Spleen (tissue), 11 donors: ENCODE measurements around the gene URB1. TPM values are rescaled to one million over a fixed set of nuclear protein-coding genes. Genes with fewer than 3 reads are reported as not detected.
"Not testable (repeated sequence)": the region's sequence is repeated elsewhere in the genome, so short reads cannot be mapped to it uniquely, and the experiment has no call there.

ENCODE experiments used
- DNase-seq: peaks from one replicate; pipeline ENCODE4 v3.0.0-alpha.2; 2020
- H3K27ac ChIP-seq, 8 donors: fragments of 200-600 bp; sonication (generic) in 7 of 8; 1 replicate in 4 of 8; 2 replicates in 4 of 8; pipeline versions ENCODE4 v1.5.0 to v1.8.0; 2016 to 2021; ENCODE audit warnings: inconsistent platforms in 4 of 8, mild to moderate bottlenecking in 4 of 8, moderate library complexity in 1 of 8
- H3K27me3 ChIP-seq, 7 donors: fragments of 200-600 bp; sonication (generic) in 6 of 7; replicated peaks in 1 of 7; 1 replicate in 4 of 7; 2 replicates in 3 of 7; pipeline versions ENCODE4 v1.5.0 to v1.8.0; 2016 to 2021; ENCODE audit warnings: inconsistent platforms in 3 of 7, mild to moderate bottlenecking in 1 of 7
- H3K36me3 ChIP-seq, 6 donors: fragments of 200-600 bp; sonication (generic) in 5 of 6; 1 replicate in 4 of 6; 2 replicates in 2 of 6; pipeline versions ENCODE4 v1.5.0 to v1.8.0; 2016 to 2021; ENCODE audit warnings: inconsistent platforms in 2 of 6
- H3K4me1 ChIP-seq, 6 donors: fragments of 200-600 bp; sonication (generic) in 5 of 6; 1 replicate in 3 of 6; 2 replicates in 3 of 6; pipeline versions ENCODE4 v1.5.0 to v1.8.0; 2016 to 2021; ENCODE audit warnings: inconsistent platforms in 3 of 6
- H3K4me3 ChIP-seq, 8 donors: fragments of 200-600 bp; sonication (generic) in 7 of 8; 1 replicate in 4 of 8; 2 replicates in 4 of 8; pipeline versions ENCODE4 v1.5.0 to v1.8.0; 2016 to 2021; ENCODE audit warnings: inconsistent platforms in 4 of 8, mild to moderate bottlenecking in 4 of 8, moderate library complexity in 2 of 8
- H3K9me3 ChIP-seq, 8 donors: fragments of 200-600 bp; sonication (generic) in 7 of 8; 1 replicate in 4 of 8; 2 replicates in 4 of 8; pipeline versions ENCODE4 v1.5.0 to v1.8.0; 2016 to 2021; ENCODE audit warnings: inconsistent platforms in 4 of 8
- POLR2A ChIP-seq, 3 donors: fragments of 450-650 bp; IDR thresholded peaks; one replicate each; pipeline ENCODE4 v1.5.1; 2017; ENCODE audit warnings: antibody characterized with exemption in 3 of 3, mild to moderate bottlenecking in 1 of 3
- POLR2AphosphoS5 ChIP-seq, 3 donors: sonication (generic); formaldehyde crosslinking; IDR thresholded peaks; one replicate each; pipeline ENCODE4 v1.5.1; 2017; ENCODE audit warnings: antibody characterized with exemption in 3 of 3
- WGBS, 5 donors: extraction: QIAGEN DNeasy Blood & Tissue Kit in 3 of 5; methylation state at CpG; one replicate each; pipeline versions ENCODE4 v1.1.5 to v1.1.7; 2013 to 2018; 5-methylcytosine and 5-hydroxymethylcytosine counted together
- intact Hi-C: fragments of 100-400 bp; cut with DNase I; formaldehyde crosslinking; loops from one replicate; pipeline ENCODE4 v1.15.0; 2023; ENCODE audit warnings: low total_unique reads
- polyA plus RNA-seq, 3 donors: library from polyadenylated mRNA; stranded (reverse); fragments of 200-250 nt; gene quantifications; one replicate each; pipeline ENCODE4 v1.2.1, GENCODE V29; 2013
- total RNA-seq, 7 donors: library from RNA; depleted of rRNA in 3 of 7; stranded (reverse); fragments of >200 nt in 3 of 7; fragmentation: NEBNext Ultra II Directional in 4 of 7; extraction: Animal tissue kit (Norgen Biotek cat#: 25700) in 4 of 7; gene quantifications; one replicate each; pipeline versions ENCODE4 v1.1.0 to v1.2.1, GENCODE V29; 2016 to 2021
- TF ChIP-seq, protein P1 (sequence below), 11 experiments: fragments of 200-600 bp in 7 of 11; fragments of 450-650 bp in 4 of 11; sonication (generic) in 4 of 11; IDR thresholded peaks in 8 of 11; conservative IDR thresholded peaks in 3 of 11; 1 replicate in 7 of 11; 2 replicates in 4 of 11; pipeline versions ENCODE4 v1.4.0 to v1.8.0; 2016 to 2021; ENCODE audit warnings: antibody characterized with exemption in 11 of 11, inconsistent platforms in 4 of 11, mild to moderate bottlenecking in 1 of 11
- donor health status: healthy with polysubstance abuse.
- donor health status: DM: no; HTN: no; CAD: no; lungs with moderate emphysema.
- donor health status: DM: no; HTN: no; CAD: no.
- donor health status: Bipolar disorder and iron deficiency.
- donor health status: healthy.
- donor health status: DM: no; HTN: no; CAD: no.
- donor health status: DM: yes; HTN: yes; CAD: no.

The URB1 gene
- total and polyA plus RNA-seq, 10 donors, result 2.0 to 20.8 (median 12.0) TPM

DNA sequence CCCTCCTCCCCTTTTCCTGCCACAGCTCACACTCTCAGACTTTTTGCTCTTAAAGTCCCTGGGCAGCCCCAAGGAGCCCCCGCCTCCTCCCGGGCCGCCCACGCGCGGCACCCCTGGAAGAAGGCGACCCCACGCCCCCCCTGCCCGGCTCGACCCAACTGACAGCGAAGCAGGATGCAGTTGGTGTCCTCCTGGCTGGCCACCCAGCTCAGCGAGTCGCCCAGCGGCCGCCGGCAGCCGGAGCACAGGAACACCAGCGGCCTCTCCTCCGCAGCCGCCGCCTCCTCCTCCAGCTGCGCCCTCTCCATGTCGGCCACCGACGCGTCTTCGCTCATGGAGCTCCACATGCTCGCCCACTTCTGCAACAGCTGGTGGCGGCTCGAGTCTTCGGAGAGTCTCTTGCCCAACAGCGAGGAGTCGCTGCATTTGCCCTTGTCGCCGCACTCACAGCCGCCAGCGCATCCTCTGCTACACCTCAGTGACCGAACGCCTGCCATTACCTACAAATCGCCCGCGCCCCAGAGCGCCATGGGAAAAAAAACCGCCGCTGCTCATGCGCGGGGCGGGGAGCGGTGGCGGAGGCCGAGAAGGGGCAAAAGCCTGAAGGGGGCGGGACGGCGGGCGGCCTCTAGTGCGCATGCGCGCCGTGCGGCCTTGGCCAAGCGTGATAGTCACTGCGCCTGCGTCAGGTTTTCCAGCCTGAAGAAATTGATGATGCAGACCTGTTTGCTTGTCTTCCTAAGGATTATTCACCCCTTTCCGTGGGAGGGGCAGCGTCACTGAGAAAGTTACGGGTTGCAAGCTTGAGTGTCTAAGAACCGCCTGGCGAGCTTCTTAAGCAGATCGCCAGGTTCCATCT lies 114.1 kb downstream of the URB1 start, which contains the start of gene MIS18A:
TSS of gene MIS18A (minus strand) at position 532 of the 859 bp plus-strand sequence. CDS start at position 497, 35 bp downstream.
- H3K27me3 ChIP-seq, result no peaks in the 10 kb centered on the region
- intact Hi-C loops, result no loop called here
- peaks cover 12 to 31% (median 22%) of the 10 kb centered on the region in 6 donors for H3K4me1 ChIP-seq
- peaks cover 0 to 16% (median 1%) of the 10 kb centered on the region in 6 donors for H3K36me3 ChIP-seq
- H3K4me3 ChIP-seq, result peak within 1 kb of the TSS; percentile 44 to 99 (median 95)
- no peaks in the 10 kb centered on the region for H3K9me3 ChIP-seq
- peak; percentile 89 to 91 (median 91) for TF ChIP-seq POLR2AphosphoS5 (IDR thresholded peaks at IDR 0.05)
- TF ChIP-seq POLR2A (IDR thresholded peaks at IDR 0.05), result no peak
- TF ChIP-seq, protein P1, sequence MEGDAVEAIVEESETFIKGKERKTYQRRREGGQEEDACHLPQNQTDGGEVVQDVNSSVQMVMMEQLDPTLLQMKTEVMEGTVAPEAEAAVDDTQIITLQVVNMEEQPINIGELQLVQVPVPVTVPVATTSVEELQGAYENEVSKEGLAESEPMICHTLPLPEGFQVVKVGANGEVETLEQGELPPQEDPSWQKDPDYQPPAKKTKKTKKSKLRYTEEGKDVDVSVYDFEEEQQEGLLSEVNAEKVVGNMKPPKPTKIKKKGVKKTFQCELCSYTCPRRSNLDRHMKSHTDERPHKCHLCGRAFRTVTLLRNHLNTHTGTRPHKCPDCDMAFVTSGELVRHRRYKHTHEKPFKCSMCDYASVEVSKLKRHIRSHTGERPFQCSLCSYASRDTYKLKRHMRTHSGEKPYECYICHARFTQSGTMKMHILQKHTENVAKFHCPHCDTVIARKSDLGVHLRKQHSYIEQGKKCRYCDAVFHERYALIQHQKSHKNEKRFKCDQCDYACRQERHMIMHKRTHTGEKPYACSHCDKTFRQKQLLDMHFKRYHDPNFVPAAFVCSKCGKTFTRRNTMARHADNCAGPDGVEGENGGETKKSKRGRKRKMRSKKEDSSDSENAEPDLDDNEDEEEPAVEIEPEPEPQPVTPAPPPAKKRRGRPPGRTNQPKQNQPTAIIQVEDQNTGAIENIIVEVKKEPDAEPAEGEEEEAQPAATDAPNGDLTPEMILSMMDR (IDR thresholded peaks at IDR 0.05 in 8 of 11, conservative IDR thresholded peaks at IDR 0.05 in 3 of 11), result peak in 6 of 11 experiments; percentile 12 to 49 (median 34)
- WGBS, 5 donors, result 0 to 1% (median 0%) methylated on average over 34 to 69 of the region's 69 CpGs
- H3K27ac ChIP-seq, result peak within 1 kb of the TSS; percentile 11 to 80 (median 70)
- peak; percentile 98 for DNase-seq

- Histone ChIP-seq H3K27me3 (no peaks in the 10 kb centered on the region), H3K4me1 (peaks cover 12 to 31% (median 22%) of the 10 kb centered on the region in 6 donors), H3K27ac (peak overlapping the region in 3 of 8 donors; percentile 68 to 80 (median 78)), H3K9me3 (no peaks in the 10 kb centered on the region), H3K4me3 (peak overlapping the region; percentile 44 to 99 (median 95)), H3K36me3 (peaks cover 0 to 16% (median 5%) of the 10 kb centered on the region in 6 donors)
- intact Hi-C loops, result no loop called here
- TF ChIP-seq, protein P1 (IDR thresholded peaks at IDR 0.05 in 8 of 11, conservative IDR thresholded peaks at IDR 0.05 in 3 of 11), result no peak
- no peak for TF ChIP-seq POLR2A (IDR thresholded peaks at IDR 0.05)
- 1 to 3% (median 1%) methylated on average over 9 of the region's 9 CpGs for WGBS, 5 donors
- DNase-seq, result no peak
Observed at GRCh38 chr21:32278103-32278502, 114.7 kb downstream of the URB1 start.

- WGBS, 5 donors, result 85 to 98% (median 92%) methylated on average over 4 of the region's 4 CpGs
- peaks cover 0 to 31% (median 12%) of the 10 kb centered on the region in 6 donors for H3K36me3 ChIP-seq
- DNase-seq, result no peak
- intact Hi-C loops, result no loop called here
- no peak overlapping the region for H3K27ac ChIP-seq
- H3K27me3 ChIP-seq, result no peaks in the 10 kb centered on the region
- H3K4me3 ChIP-seq, result no peak overlapping the region
- H3K9me3 ChIP-seq, result no peaks in the 10 kb centered on the region
- no peak for TF ChIP-seq POLR2AphosphoS5 (IDR thresholded peaks at IDR 0.05)
- TF ChIP-seq, protein P1 (IDR thresholded peaks at IDR 0.05 in 8 of 11, conservative IDR thresholded peaks at IDR 0.05 in 3 of 11), result no peak
- no peak for TF ChIP-seq POLR2A (IDR thresholded peaks at IDR 0.05)
- peaks cover 12 to 31% (median 22%) of the 10 kb centered on the region in 6 donors for H3K4me1 ChIP-seq
Observed at GRCh38 chr21:32276671-32277070, 116.1 kb downstream of the URB1 start.

- Histone ChIP-seq H3K27ac (no peak overlapping the region), H3K4me1 (no peaks in the 10 kb centered on the region), H3K27me3 (no peaks in the 10 kb centered on the region), H3K9me3 (no peaks in the 10 kb centered on the region), H3K36me3 (peaks cover 0 to 90% (median 38%) of the 10 kb centered on the region in 6 donors), H3K4me3 (no peak overlapping the region)
- WGBS, 5 donors, result 94 to 96% (median 94%) methylated on average over 4 of the region's 4 CpGs
- intact Hi-C loops, result no loop called here
- TF ChIP-seq POLR2AphosphoS5 (IDR thresholded peaks at IDR 0.05) (no peak), POLR2A (IDR thresholded peaks at IDR 0.05) (no peak)
- TF ChIP-seq, protein P1 (IDR thresholded peaks at IDR 0.05 in 8 of 11, conservative IDR thresholded peaks at IDR 0.05 in 3 of 11), result no peak
- no peak for DNase-seq
Observed at GRCh38 chr21:32270748-32271147, 122.1 kb downstream of the URB1 start.

DNA sequence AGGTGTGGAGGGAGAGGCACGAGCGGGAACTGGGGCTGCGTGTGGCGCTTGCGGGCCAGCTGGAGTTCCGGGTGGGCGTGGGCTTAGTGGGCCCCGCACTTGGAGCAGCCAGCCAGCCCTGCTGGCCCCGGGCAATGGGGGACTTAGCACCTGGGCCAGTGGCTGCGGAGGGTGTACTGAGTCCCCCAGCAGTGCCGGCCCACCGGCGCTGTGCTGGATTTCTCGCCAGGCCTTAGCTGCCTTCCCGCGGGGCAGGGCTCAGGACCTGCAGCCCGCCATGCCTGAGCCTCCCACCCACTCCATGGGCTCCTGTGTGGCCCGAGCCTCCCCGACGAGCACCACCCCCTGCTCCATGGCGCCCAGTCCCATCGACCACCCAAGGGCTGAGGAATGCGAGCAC lies 127.5 kb downstream of the URB1 start:
- intact Hi-C loops, DNase-seq, H3K4me1 ChIP-seq, H3K27ac ChIP-seq, H3K4me3 ChIP-seq, H3K27me3 ChIP-seq, H3K9me3 ChIP-seq: not testable (repeated sequence)
- 92 to 100% (median 97%) methylated on average over 1 to 23 of the region's 23 CpGs; no CpG with 5 or more reads in 1 of the 5 donors for WGBS, 5 donors
- peaks cover 0 to 50% (median 26%) of the 10 kb centered on the region in 6 donors for H3K36me3 ChIP-seq
